HuH-7 (cell line): ENCODE measurements around the gene SLC16A11.
"Not testable (repeated sequence)": the region's sequence is repeated elsewhere in the genome, so short reads cannot be mapped to it uniquely, and the experiment has no call there.

Experiments used
- DNase-seq: peaks from one replicate; pipeline ENCODE4 v3.0.0; 2011; ENCODE audit warnings: low spot score

SLC16A11 gene

DNA sequence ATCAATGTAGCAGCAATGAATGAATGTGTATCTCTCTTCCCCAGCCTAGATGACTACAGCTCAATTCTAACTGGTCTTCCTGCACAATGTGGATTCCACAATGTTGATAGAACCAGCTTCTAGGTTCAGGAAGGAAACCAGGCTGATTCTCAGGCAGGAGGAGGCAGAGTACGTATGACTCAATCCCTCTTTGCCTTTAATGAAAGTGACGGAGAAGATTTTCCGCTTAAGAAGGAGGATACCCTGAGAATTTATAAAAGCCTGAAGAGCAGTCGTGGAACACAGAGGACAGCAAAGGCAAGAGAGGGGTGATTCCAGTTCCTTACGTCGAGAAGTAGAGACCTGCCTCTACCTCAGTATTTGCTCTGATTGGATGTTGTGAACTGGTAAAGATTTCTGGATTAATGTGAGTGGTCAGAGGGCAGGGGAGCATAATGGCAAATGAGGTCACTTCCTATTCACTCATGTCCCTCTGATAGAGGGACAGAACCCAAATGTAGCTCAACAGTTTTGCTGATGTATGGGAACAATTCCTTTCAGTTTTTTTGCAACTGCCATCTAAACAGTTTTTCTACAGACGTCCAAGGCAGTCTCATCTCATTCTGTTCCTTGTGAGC, 15.0 kb upstream of the SLC16A11 start:
- no peak for DNase-seq

DNA sequence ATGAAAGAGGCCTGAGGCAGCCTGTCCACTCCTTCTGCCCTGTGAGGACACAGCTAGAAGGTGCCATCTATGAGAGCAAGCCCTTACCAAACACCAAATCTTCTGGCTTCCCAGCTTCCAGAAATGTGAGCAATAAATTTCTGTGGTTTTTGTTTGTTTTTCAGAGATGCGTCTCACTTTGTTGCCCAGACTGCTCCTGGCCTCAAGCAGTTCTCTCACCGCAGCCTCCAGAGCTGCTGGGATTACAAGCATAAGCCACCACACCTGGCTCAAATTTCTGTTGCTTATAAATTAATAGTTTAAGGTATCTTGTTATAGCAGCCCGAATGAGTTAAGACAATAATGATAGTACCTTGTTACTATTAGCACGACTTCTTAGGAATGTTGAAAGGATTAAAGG, 12.5 kb upstream of the SLC16A11 start:
- no peak for DNase-seq

DNA sequence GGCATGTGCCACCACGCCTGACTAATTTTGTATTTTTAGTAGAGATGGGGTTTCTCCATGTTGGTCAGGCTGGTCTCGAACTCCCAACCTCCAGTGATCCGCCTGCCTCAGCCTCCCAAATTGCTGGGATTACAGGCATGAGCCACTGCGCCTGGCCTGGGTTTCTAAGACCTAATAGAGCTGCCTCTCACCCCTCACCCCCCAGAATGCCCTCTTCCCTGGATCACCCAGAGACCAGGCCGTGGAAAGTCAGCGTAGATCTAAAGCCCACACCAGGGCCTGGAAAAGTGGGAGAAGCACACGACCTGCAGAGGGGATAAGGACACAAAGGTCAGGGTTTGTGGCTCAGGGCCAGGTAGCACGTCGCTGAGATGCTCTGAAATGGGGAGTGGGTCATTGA, 6.7 kb upstream of the SLC16A11 start:
- DNase-seq, result not testable (repeated sequence)

DNA sequence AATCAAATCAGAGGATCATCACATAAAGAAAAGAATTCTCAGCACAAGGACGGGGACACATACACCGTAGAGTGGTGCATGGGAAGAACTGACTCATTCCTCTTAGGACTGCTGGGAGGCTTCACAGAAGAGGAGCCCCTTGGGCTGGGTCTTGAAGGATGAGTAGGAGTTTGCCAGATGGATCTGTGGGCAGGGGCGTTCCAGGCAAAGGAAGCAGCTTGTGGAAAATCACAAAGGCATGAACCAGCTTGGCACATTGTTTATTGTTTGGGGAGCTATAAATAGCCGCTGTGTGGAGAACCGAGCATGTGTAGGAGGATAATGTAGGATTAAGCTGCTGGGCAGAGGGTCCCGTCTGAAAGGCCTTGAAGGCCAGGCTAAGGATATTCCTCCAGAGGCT, 5.1 kb upstream of the SLC16A11 start:
- DNase-seq, result no peak

DNA sequence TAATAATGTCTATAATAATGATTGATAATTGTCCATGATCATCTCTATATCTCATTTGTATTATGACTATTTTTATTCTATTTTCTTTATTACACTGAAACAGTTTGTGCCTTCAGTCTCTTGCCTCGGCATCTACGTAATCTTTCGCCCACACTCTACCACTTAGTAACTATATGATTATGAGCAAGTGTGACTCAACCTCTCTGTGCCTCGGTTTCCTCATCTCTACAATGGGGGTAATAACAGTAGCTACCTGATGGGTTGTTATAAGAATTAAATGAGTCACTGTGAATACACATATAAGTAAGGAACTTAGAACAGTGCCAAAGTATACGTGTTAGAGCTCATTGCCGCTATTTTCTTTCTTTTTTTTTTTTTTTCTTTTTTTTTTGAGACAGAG, 3.7 kb upstream of the SLC16A11 start:
- DNase-seq, result no peak

DNA sequence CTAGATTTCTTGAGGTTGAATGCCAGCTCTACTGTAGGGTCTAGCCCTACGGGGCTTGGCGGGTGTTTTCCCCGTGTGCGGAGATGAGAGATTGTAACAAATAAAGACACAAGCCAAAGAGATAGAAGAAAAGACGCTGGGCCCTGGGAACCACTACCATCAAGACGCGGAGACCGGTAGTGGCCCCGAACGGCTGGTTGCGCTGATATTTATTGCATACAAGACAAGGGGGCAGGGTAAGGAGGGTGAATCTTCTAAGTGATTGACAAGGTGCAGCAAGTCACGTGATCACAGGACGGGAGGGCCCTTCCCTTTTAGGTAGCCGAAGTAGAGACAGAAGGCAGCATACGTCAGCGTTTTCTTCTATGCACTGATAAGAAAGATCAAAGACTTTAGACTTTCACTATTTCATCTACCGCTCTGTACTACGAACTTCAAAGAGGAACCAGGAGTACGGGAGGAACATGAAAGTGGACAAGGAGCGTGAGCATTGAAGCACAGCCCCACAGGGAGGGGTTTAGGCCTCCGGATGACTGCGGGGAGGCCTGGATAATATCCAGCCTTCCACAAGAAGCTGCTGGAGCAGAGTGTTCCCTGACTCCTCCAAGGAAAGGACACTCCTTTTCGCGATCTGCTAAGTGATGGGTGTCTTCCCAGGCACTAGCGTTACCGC, 3.0 kb upstream of the SLC16A11 start:
- not testable (repeated sequence) for DNase-seq

DNA sequence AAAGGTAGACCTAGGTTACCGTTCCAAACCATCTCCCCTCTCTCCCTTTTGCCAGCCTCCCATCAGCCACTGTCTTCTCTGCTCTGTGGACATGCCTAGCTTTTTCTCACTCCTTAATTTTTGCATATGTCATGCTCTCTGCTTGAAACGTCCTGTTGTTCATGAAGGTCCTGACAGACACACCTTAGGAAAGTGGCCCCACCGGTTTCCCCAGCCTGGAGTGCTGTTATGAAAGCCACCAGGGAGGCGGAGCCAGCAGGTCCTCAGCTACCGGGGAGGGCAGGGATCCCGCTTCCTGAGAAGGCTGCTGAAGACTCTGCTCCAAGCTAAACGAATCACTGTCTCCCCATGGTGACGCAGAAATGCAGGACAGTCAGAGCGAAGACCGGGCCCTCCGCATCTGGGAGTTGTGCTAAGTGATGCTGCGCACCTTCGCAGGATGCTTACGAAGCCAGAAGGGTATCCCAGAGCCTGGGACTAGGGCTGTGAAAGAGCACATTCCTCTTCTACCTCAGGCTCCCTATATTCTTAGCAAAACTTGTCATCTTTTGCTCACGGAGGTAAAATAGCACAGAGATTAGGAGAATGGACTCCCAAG, 2.3 kb upstream of the SLC16A11 start:
- DNase-seq, result peak; percentile 36

DNA sequence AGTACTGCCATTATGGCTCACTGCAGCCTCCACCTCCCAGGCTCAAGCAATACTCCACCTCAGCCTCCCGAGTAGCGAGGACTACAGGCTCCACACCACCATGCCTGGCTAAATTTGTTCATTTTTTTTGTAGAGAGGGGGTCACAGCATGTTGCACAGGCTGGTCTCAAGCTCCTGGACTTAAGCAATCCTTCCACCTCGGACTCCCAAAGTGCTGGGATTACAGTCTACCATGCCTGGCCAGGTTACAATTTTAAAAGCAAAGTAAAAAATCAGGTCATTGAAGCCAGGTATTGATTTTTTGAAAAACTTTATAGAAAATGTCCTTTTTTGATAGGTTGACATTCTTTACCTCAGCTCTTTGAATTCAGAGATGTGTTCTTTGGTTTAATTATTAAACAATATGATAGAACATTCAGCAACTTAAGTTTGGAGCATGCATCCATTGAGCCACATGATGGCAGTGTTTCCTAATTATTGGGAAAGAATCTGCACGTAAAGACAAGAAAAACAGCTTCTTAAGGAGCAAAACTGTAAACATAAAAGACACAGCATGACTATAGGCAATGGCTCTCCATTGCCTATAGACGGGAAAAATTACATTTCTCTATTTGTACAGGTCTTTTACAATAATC, 1.7 kb upstream of the SLC16A11 start:
- peak; percentile 53 for DNase-seq

DNA sequence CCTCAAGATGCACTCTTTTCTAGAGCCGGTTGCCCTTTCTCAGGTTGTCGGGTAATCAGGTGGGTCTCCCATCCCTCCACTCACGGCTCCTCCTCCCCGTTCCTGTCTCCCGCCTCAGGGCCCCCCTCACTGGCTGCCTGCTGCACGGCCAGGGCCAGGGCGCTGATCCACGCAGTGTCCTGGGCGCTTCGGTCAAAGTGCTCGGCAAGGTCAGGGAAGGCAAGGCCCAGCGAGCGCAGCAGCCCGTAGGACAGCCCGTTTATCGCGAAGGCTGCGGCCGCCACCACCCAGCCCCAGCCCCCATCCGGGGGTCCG, 753 bp downstream of the SLC16A11 start:
- DNase-seq, result no peak

DNA sequence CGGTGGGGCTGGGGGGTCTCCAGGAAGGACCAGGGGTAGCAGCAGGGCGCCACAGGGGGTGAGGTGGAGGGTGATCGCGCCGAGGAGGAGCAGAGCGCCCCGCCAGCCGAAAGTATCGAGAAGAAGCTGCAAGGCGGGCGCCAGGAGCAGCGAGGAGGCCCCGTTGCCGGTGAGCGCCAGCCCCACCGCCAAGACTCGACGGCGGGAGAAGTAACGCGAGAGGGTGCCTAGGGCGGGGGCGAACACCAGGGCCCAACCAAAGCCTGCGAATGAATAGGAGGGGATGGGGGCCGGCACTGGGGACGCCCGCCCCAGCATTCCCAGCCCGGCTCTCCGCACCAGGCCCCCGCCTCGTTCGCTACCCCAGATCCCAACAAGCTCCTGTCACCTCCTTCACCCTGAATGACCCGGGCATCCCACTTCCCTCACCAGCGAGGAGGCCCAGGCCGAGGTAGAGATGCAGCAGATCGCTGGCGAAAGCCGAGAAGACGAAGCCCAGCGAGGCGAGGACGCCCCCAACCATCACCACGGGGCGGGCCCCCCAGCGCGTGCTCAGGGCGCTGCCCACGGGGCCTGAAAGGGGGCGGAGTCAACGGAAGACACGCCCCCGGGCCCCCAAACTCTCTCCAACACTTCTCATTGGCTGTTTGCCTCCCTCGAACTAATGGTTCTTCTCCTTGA, 1.3 kb downstream of the SLC16A11 start:
- no peak for DNase-seq

DNA sequence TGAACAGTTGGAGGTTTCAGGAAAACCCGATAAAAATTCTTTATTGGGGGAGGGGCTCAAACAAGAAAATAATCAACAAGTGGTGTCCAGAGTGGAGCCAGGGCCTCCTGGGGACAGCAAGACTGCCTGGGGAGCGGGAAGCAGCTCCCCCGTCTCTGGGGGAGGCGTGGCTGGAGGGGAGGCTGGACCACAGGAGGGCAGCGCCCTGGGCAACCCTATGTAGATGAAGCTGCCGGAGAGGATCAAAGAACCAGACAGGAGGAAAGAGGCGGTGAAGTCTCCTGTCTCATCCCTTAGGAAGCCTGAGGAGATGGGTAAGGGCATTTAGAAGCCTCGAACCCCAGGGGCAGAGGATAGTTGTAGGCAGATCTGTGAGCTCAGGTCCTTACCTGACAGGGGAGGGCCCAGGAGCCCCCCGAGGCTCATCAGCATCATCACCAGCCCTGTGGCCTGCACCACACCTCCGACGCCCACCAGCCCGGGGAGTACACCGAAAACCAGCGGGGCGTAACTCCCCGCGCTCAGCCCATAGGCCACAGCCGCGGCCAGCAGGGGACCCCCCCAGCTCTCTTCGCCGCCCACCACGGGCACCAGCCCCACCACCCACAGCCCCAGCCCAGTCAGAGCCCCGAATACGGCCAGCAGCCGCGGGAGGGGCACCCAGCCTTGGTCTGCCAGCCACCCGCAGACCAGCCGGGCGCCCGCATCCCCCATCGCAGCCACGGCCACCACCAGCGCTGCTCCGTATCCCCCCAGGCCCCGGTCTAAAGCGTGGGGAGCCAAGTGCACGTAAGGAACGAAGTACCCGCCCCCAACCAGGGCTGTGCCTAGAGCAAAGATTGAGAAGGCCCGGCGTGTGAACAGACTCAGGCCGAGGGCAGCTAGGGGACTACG, 2.0 kb downstream of the SLC16A11 start:
- DNase-seq, result no peak

DNA sequence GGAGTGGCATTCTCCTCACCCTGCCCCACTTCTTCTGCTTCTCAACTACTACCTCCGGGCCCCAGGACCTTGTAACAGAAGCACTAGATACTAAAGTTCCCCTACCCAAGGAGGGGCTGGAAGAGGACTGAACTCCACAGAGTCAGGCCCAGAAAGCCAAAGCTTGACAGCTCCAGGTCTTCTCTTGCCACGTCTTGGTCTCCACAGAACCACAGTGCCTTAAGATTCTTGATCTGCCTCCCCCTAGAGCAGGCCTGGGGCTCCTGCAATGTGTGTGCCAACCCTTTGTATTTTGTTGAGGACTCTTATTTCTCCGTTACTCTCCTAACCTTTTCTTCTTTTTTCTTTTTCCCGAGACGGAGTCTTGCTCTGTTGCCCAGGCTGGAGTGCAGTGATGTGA, 4.1 kb downstream of the SLC16A11 start:
- DNase-seq, result no peak

DNA sequence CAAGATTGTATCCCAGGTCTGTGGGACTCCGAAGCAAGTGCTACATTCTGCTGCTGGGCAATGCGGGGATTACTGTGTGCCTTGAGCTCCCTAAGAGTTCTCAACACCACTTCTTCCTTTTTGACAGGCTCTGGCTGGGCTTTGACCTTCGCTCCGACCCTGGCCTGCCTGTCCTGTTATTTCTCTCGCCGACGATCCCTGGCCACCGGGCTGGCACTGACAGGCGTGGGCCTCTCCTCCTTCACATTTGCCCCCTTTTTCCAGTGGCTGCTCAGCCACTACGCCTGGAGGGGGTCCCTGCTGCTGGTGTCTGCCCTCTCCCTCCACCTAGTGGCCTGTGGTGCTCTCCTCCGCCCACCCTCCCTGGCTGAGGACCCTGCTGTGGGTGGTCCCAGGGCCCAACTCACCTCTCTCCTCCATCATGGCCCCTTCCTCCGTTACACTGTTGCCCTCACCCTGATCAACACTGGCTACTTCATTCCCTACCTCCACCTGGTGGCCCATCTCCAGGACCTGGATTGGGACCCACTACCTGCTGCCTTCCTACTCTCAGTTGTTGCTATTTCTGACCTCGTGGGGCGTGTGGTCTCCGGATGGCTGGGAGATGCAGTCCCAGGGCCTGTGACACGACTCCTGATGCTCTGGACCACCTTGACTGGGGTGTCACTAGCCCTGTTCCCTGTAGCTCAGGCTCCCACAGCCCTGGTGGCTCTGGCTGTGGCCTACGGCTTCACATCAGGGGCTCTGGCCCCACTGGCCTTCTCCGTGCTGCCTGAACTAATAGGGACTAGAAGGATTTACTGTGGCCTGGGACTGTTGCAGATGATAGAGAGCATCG, 5.6 kb downstream of the SLC16A11 start:
- DNase-seq, result no peak

DNA sequence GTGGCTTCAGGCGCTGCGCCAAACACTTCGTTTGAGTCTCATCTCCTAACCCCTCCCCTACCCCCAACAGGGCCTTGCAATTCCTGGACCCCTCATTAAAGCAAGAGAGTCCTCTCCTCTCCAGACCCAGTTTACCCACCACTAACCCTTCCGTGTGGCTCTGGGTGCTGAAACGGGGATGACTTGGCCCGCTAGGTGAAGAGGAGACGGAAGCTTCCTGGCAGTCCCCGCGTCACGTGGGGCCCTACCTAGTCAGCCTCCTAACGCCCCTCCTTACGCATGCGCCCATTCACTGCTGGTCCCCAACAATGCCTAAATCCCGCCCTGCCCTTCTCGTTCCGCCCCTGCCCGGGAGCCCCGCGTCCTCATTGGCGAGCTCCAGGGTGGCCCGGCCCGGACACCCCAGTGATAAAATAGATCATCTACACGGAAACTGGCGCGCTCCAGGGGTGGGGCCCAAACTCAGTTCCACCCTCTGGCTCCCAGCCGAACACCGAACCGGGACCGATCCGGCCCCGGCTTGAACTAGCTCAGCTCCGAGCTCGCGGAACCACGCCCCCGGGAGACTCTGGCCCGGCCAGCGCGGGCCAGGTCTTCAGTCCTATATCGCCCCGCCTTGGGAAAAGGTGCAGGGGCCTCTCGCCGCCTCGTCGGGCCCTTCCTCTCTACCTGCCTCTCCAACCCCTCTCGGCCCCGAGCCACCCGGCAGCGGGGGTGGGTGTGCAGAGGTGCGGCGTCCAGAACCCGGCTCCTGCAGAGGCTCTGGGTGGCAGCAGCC, 8.1 kb downstream of the SLC16A11 start, which contains the start of gene SLC16A13:
TSS of gene SLC16A13 (plus strand) at position 425 of the 778 bp plus-strand sequence. CDS start 368 bp downstream, outside the sequence.
- DNase-seq, result peak; percentile 98

DNA sequence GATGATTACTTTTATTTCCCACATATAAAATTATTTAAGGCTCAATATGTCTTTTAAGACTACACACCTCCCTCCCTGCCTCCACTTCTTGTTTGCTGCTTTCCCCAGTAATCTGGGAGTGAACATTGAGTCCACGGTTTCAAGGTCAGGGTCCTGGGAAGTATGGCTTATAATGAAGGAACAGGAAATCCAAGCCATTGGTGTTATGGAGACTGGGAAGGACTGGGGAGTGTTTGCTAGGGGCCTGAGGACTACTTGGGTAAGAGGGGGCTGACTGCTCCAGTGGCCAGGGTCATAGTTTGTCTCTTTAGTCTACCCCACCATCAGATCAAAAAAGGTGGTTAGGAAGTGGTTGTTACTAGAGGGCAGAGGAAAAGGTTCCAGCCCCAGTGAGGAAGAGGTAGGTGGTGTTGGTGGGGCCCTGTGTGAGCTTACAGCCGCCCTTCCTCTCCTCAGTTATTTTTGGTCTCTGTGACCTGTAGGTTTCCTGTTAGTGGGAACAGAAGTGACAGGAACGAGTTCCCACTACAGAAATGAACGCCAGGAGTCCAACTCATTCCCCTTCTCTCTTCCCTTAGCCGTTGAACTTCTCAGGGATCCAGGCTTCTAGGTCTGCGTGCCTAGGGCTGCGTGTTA, 8.8 kb downstream of the SLC16A11 start:
- no peak for DNase-seq

DNA sequence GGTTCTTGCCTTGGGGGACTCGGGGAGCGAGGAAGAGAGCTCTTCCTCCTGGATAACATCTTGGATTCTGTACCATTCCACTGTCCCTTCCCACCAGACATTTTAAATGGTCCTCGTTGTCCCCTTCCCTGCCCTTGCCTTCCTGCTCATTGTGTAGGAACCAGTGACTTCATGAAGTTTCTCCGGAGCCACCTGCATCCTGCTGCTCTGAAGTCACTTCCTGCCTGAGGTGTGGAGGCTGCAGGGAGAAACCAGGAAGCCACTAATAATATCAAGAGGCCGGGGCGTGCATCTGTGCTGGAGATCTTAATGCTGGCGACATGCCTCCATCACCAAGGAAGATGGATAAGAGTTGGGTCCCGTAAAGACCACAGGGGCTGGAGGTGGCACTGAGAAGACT, 14.2 kb downstream of the SLC16A11 start:
- no peak for DNase-seq

DNA sequence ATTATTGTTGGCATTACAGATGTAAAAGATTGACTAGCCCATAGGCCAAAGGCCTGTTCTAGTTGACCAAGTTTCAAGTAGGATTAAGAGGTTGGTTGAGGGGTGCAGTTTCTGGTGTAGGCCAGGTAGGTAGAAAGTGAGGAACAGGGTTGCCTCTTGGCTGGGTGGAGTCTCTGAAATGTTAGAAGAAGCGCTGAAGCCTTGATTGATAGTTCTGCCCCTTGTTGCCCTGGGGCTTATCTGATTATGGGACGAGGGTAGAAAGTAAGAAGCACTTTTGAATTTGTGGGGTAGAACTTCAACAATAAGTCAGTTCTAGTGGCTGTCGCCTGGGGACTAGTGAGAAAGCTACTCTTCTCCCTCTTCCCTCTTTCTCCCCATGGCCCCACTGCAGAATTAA, 14.8 kb downstream of the SLC16A11 start:
- no peak for DNase-seq

DNA sequence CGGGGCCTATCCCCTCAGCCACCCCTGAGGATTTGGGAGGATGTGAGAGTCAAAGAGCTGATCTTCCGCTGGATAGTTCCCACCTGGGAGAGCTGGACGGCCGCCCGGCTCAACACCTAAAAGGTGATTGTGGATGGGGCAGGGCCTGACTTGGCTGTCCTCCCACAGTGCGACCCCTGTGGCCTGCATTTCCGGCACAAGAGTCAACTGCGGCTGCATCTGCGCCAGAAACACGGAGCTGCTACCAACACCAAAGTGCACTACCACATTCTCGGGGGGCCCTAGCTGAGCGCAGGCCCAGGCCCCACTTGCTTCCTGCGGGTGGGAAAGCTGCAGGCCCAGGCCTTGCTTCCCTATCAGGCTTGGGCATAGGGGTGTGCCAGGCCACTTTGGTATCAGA, 16.6 kb downstream of the SLC16A11 start:
- no peak for DNase-seq

DNA sequence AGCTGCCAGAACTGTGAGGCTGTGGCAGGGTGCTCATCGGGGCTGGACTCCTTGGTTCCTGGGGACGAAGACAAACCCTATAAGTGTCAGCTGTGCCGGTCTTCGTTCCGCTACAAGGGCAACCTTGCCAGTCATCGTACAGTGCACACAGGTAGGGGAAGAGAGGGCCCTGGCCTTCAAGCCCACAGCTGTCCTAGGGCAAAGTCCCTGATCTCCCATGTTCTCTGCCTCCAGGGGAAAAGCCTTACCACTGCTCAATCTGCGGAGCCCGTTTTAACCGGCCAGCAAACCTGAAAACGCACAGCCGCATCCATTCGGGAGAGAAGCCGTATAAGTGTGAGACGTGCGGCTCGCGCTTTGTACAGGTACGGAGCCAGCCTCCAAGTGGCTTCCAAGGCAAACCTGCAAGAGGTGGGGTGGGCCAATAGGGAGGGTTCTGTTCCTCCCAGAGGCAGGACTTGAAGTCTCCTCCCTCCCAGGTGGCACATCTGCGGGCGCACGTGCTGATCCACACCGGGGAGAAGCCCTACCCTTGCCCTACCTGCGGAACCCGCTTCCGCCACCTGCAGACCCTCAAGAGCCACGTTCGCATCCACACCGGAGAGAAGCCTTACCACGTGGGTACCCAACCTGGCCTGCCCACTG, 17.3 kb downstream of the SLC16A11 start:
- DNase-seq, result no peak
